DND-41 (cell line): ENCODE data around the gene PHC3.
"Not testable (repeated sequence)": the region's sequence is repeated elsewhere in the genome, so short reads cannot be mapped to it uniquely, and the experiment has no call there.

Experiments used
- ATAC-seq: fragments of 200-7000 bp; cut with Tn5 transposase; 3 replicates; pipeline ENCODE4 v1.9.1; 2021; ENCODE audit warnings: low read depth; ENCODE audit not compliant: insufficient read depth
- DNase-seq: peaks from one replicate; pipeline ENCODE4 v3.0.0-alpha.2; 2020
- H2AFZ ChIP-seq: 2 replicates; pipeline ENCODE4 v1.6.0; 2012; ENCODE audit warnings: low read depth, low read length
- H3K27ac ChIP-seq: 2 replicates; pipeline ENCODE4 v1.5.1; 2012; ENCODE audit warnings: low read length, inconsistent platforms
- H3K27me3 ChIP-seq: fragments of 200-600 bp; sonication (generic); 2 replicates; pipeline ENCODE4 v1.6.0; 2012; ENCODE audit warnings: low read length, mild to moderate bottlenecking, inconsistent platforms; ENCODE audit not compliant: insufficient read depth, poor library complexity
- H3K36me3 ChIP-seq: 2 replicates; pipeline ENCODE4 v1.5.1; 2012; ENCODE audit warnings: low read length, inconsistent platforms; ENCODE audit not compliant: insufficient read depth
- H3K4me1 ChIP-seq: 2 replicates; pipeline ENCODE4 v1.5.1; 2012; ENCODE audit warnings: mild to moderate bottlenecking, low read length; ENCODE audit not compliant: insufficient read depth
- H3K4me2 ChIP-seq: 2 replicates; pipeline ENCODE4 v1.6.0; 2012; ENCODE audit warnings: mild to moderate bottlenecking, moderate library complexity, low read length, inconsistent platforms; ENCODE audit not compliant: insufficient read depth
- H3K4me3 ChIP-seq, 2 experiments: fragments of 200-600 bp in 1 of 2; shearing (Covaris generic) in 1 of 2; 2 replicates each; pipeline ENCODE4 v1.5.1; 2012 to 2016; ENCODE audit warnings: inconsistent platforms in 2 of 2, low read length in 2 of 2, mild to moderate bottlenecking in 2 of 2, low read depth in 1 of 2, moderate library complexity in 1 of 2
- H3K79me2 ChIP-seq: 2 replicates; pipeline ENCODE4 v1.6.0; 2012; ENCODE audit warnings: low read length, inconsistent platforms; ENCODE audit not compliant: insufficient read depth
- H3K9ac ChIP-seq: 2 replicates; pipeline ENCODE4 v1.6.0; 2012; ENCODE audit warnings: low read depth, mild to moderate bottlenecking, inconsistent platforms, low read length, moderate library complexity
- H3K9me3 ChIP-seq: 2 replicates; pipeline ENCODE4 v1.5.1; 2012; ENCODE audit warnings: low read length, moderate library complexity, mild to moderate bottlenecking, inconsistent platforms; ENCODE audit not compliant: insufficient read depth, severe bottlenecking
- H4K20me1 ChIP-seq: 2 replicates; pipeline ENCODE4 v1.6.0; 2012; ENCODE audit warnings: low read length; ENCODE audit not compliant: insufficient read depth
- CTCF ChIP-seq: IDR thresholded peaks from 2 replicates; pipeline ENCODE4 v1.5.1; 2012; ENCODE audit warnings: borderline replicate concordance, low read length, moderate library complexity, mild to moderate bottlenecking; ENCODE audit not compliant: poor library complexity, severe bottlenecking; ENCODE audit errors: extremely low read depth
- EZH2 ChIP-seq: IDR thresholded peaks from 3 replicates; pipeline ENCODE4 v1.6.1; 2012; ENCODE audit warnings: borderline replicate concordance, low read depth, mild to moderate bottlenecking, moderate library complexity, low read length, inconsistent platforms; ENCODE audit not compliant: severe bottlenecking

The PHC3 gene

DNA sequence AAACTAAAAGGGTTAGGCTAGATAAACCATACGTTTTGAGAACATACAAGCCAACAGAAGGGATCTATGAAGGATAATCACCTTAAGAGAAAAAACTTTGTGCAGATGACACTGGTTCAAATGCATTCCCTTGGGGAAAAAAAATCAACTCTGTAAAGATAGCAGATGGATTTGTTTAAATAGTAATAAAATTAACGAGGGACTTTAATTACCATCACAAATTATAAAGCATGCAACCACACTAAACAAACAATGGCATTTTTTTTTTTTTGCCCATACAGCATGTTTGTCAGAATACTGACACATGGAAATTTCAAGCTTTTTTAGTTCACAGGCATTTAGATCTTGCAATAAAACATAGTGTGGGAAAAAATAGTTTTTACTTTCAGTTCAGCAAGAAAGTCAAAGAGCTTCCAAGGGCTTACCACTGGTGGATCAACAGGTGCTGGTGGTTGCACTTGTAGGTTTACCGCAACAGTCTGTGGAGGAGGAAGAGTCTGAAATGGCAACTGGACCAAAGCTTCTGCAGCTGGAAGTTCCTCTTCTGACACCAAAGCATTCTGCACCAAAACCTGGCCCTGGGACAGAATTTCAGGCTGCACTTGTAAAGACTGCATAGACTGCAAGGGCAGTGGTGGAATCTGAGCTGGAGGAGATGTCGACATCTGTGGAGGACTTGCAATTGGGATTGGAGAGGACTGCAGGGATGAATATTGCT lies 53.1 kb downstream of the PHC3 start:
- Histone ChIP-seq H3K4me3 (peak overlapping the region in 1 of 2 experiments; percentile 46; a peak in 2 of 4 replicates), H3K4me2 (peak overlapping the region; percentile 60), H3K27ac (peak overlapping the region; percentile 94), H3K79me2 (peaks cover 62% of the 10 kb centered on the region), H2AFZ (no peak overlapping the region), H3K36me3 (peaks cover 37% of the 10 kb centered on the region), H3K9me3 (peaks cover 7% of the 10 kb centered on the region), H3K27me3 (no peaks in the 10 kb centered on the region), H4K20me1 (no peaks in the 10 kb centered on the region; the same call in 1 of the 2 replicates), H3K4me1 (peaks cover 63% of the 10 kb centered on the region), H3K9ac (peak overlapping the region; percentile 46)
- peak; percentile 92 for DNase-seq
- TF ChIP-seq EZH2 = no peak
- no peak for TF ChIP-seq CTCF
- ATAC-seq = peak; percentile 89

DNA sequence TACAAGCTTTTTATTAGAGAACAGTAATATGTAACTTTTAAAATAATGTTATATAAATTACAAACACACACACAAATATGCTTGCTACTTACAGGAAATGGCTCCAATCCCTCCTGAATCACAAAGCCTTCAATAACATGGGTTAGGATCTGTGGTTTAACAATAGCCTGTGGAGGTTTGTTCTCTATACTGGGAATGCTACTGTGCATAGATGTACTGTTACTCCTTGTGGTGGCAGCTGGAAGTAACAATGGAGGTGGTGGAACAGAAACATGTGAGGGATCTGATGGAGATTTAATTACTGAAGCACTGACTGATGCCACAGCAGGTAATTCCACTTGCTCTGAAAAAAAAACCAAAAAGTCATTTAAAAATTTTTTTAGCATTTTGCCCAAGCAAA lies 64.4 kb downstream of the PHC3 start:
- Histone ChIP-seq H3K36me3 (peaks cover 95% of the 10 kb centered on the region), H3K79me2 (peaks cover 9% of the 10 kb centered on the region; the same call in 1 of the 2 replicates), H3K4me3 (no peak overlapping the region), H3K27me3 (no peaks in the 10 kb centered on the region), H3K4me1 (0 out of 2 replicates have a peak, but pooled peaks cover 3% of the 10 kb centered on the region), H3K9me3 (no peaks in the 10 kb centered on the region), H4K20me1 (no peaks in the 10 kb centered on the region), H3K4me2 (no peak overlapping the region), H2AFZ (no peak overlapping the region), H3K27ac (no peak overlapping the region; the same call in 1 of the 2 replicates), H3K9ac (no peak overlapping the region)
- peak; percentile 57; the same call in 1 of the 3 replicates for ATAC-seq
- TF ChIP-seq EZH2 (no peak), CTCF (peak; percentile 26)
- DNase-seq = no peak

- H3K36me3 ChIP-seq = peaks cover 83% of the 10 kb centered on the region
- not testable (repeated sequence) for H3K4me2 ChIP-seq, DNase-seq
Observed at GRCh38 chr3:170114165-170114564, 67.4 kb downstream of the PHC3 start.

GRCh38 chr3:170111147-170111771 lies 70.3 kb downstream of the PHC3 start:
- Histone ChIP-seq H3K36me3 (peaks cover 81% of the 10 kb centered on the region), H3K4me1 (peaks cover 26% of the 10 kb centered on the region), H3K27me3 (no peaks in the 10 kb centered on the region), H3K9me3 (no peaks in the 10 kb centered on the region), H3K79me2 (peaks cover 6% of the 10 kb centered on the region; the same call in 1 of the 2 replicates), H3K9ac (no peak overlapping the region), H3K27ac (no peak overlapping the region), H2AFZ (no peak overlapping the region), H4K20me1 (no peaks in the 10 kb centered on the region), H3K4me3 (no peak overlapping the region), H3K4me2 (no peak overlapping the region)
- TF ChIP-seq CTCF = no peak
- no peak for TF ChIP-seq EZH2
- DNase-seq (no peak), ATAC-seq (no peak)

More at GRCh38 chr3:170114165-170114564, 67.4 kb downstream of the PHC3 start:
- H3K4me3 ChIP-seq, H3K79me2 ChIP-seq, H3K9ac ChIP-seq, H2AFZ ChIP-seq, H4K20me1 ChIP-seq, H3K9me3 ChIP-seq, H3K27me3 ChIP-seq, H3K27ac ChIP-seq, ATAC-seq: not testable (repeated sequence)
- peaks cover 25% of the 10 kb centered on the region for H3K4me1 ChIP-seq
